HEK293 (cell line): ENCODE results near the gene PCBP3.

Experiments used
- CTCF ChIA-PET: fragments of 350-600 bp; formaldehyde crosslinking; extraction: SDS; loops from one replicate; lab custom pipeline; 2021; ENCODE audit warnings: antibody characterized with exemption; lab: Yijun Ruan, JAX
- POLR2A ChIA-PET: fragments of 300-600 bp; formaldehyde crosslinking; extraction: SDS; loops from one replicate; lab custom pipeline; 2020; ENCODE audit warnings: antibody characterized with exemption, inconsistent platforms; lab: Yijun Ruan, JAX
- H3K27ac ChIP-seq: fragments of 200-500 bp; sonication (Bioruptor generic); 2 replicates; pipeline ENCODE4 v1.5.1; 2014; ENCODE audit warnings: low read depth, low read length, control low read depth, inconsistent platforms; ENCODE audit errors: extremely low read depth
- H3K36me3 ChIP-seq, 2 experiments: fragments of 200-500 bp in 1 of 2; sonication (Bioruptor generic) in 1 of 2; 1 replicate in 1 of 2; 2 replicates in 1 of 2; pipeline ENCODE4 v1.5.1; 2014 to 2017; ENCODE audit warnings: inconsistent platforms in 2 of 2, low read length in 2 of 2; ENCODE audit not compliant: control insufficient read depth in 2 of 2, insufficient read depth in 1 of 2
- H3K4me1 ChIP-seq: fragments of 200-500 bp; sonication (Bioruptor generic); 2 replicates; pipeline ENCODE4 v1.5.1; 2014; ENCODE audit warnings: mild to moderate bottlenecking, low read length, inconsistent platforms; ENCODE audit not compliant: control insufficient read depth, insufficient read depth
- H3K4me3 ChIP-seq: 2 replicates; pipeline ENCODE4 v1.5.1; 2011; ENCODE audit warnings: low read depth, mild to moderate bottlenecking, control low read depth, low read length, moderate library complexity
- H3K9me3 ChIP-seq: fragments of 200-500 bp; sonication (Bioruptor generic); 2 replicates; pipeline ENCODE4 v1.5.1; 2014; ENCODE audit warnings: low read depth, low read length, inconsistent platforms; ENCODE audit not compliant: control insufficient read depth, insufficient read depth
- EGR2 ChIP-seq: fragments of 450-650 bp; formaldehyde crosslinking; IDR thresholded peaks from 2 replicates; pipeline ENCODE4 v1.5.1; 2016; ENCODE audit warnings: low read depth, missing biosample characterization, missing genetic modification characterization
- ELK4 ChIP-seq: IDR thresholded peaks from 2 replicates; pipeline ENCODE4 v1.6.1; 2011; ENCODE audit warnings: mild to moderate bottlenecking, low read depth, low read length, borderline replicate concordance
- GLIS1 ChIP-seq: fragments of 450-650 bp; formaldehyde crosslinking; IDR thresholded peaks from 2 replicates; pipeline ENCODE4 v1.5.1; 2016; ENCODE audit warnings: missing biosample characterization, missing genetic modification characterization
- IKZF3 ChIP-seq: fragments of 450-650 bp; IDR thresholded peaks from 2 replicates; pipeline ENCODE4 v1.5.0; 2018; ENCODE audit warnings: missing biosample characterization, mild to moderate bottlenecking, missing genetic modification characterization, moderate library complexity
- MEIS1 ChIP-seq: sonication (generic); formaldehyde crosslinking; IDR thresholded peaks from 2 replicates; pipeline ENCODE4 v1.8.1; 2022; ENCODE audit warnings: missing genetic modification reagents, mild to moderate bottlenecking, borderline replicate concordance
- MYNN ChIP-seq: fragments of 450-650 bp; formaldehyde crosslinking; IDR thresholded peaks from 2 replicates; pipeline ENCODE4 v1.5.1; 2016; ENCODE audit warnings: missing biosample characterization, missing genetic modification characterization, borderline replicate concordance
- ZBTB21 ChIP-seq: fragments of 450-650 bp; formaldehyde crosslinking; IDR thresholded peaks from 2 replicates; pipeline ENCODE4 v1.5.1; 2017; ENCODE audit warnings: missing biosample characterization, missing genetic modification characterization
- ZBTB48 ChIP-seq: fragments of 450-650 bp; formaldehyde crosslinking; IDR thresholded peaks from 2 replicates; pipeline ENCODE4 v1.5.1; 2016; ENCODE audit warnings: missing biosample characterization, missing genetic modification characterization
- ZBTB7A ChIP-seq: fragments of 450-650 bp; formaldehyde crosslinking; IDR thresholded peaks from 2 replicates; pipeline ENCODE4 v1.5.1; 2016; ENCODE audit warnings: low read depth, missing biosample characterization, missing genetic modification characterization
- ZFP41 ChIP-seq: fragments of 450-650 bp; formaldehyde crosslinking; IDR thresholded peaks from 2 replicates; pipeline ENCODE4 v1.5.1; 2016; ENCODE audit warnings: missing biosample characterization, missing genetic modification characterization, borderline replicate concordance
- ZFP69B ChIP-seq: fragments of 450-650 bp; formaldehyde crosslinking; IDR thresholded peaks from 2 replicates; pipeline ENCODE4 v1.5.1; 2016; ENCODE audit warnings: missing biosample characterization, missing genetic modification characterization
- ZNF133 ChIP-seq: fragments of 450-650 bp; formaldehyde crosslinking; IDR thresholded peaks from 2 replicates; pipeline ENCODE4 v1.5.1; 2016; ENCODE audit warnings: missing biosample characterization, missing genetic modification characterization
- ZNF23 ChIP-seq: fragments of 450-650 bp; formaldehyde crosslinking; IDR thresholded peaks from 2 replicates; pipeline ENCODE4 v1.5.1; 2016; ENCODE audit warnings: missing biosample characterization, missing genetic modification characterization, borderline replicate concordance
- ZNF274 ChIP-seq, 2 experiments: fragments of 200-500 bp in 1 of 2; fragments of 450-650 bp in 1 of 2; sonication (Bioruptor generic) in 1 of 2; formaldehyde crosslinking in 1 of 2; IDR thresholded peaks; 2 replicates each; pipeline versions ENCODE4 v1.5.1 to v1.6.1; 2014 to 2016; ENCODE audit warnings: borderline replicate concordance in 1 of 2, inconsistent platforms in 1 of 2, low read length in 1 of 2, missing biosample characterization in 1 of 2, missing genetic modification characterization in 1 of 2
- ZNF366 ChIP-seq: fragments of 450-650 bp; formaldehyde crosslinking; conservative IDR thresholded peaks from 2 replicates; pipeline ENCODE4 v1.5.1; 2016; ENCODE audit warnings: missing biosample characterization, missing genetic modification characterization
- ZNF433 ChIP-seq: fragments of 450-650 bp; formaldehyde crosslinking; IDR thresholded peaks from 2 replicates; pipeline ENCODE4 v1.5.1; 2016; ENCODE audit warnings: missing biosample characterization, missing genetic modification characterization, low read depth
- ZNF501 ChIP-seq: fragments of 450-650 bp; formaldehyde crosslinking; IDR thresholded peaks from 2 replicates; pipeline ENCODE4 v1.5.1; 2016; ENCODE audit warnings: missing biosample characterization, missing genetic modification characterization
- ZNF514 ChIP-seq: fragments of 450-650 bp; formaldehyde crosslinking; IDR thresholded peaks from 2 replicates; pipeline ENCODE4 v1.5.1; 2016; ENCODE audit warnings: missing biosample characterization, missing genetic modification characterization
- ZNF530 ChIP-seq: fragments of 450-650 bp; formaldehyde crosslinking; IDR thresholded peaks from 2 replicates; pipeline ENCODE4 v1.5.1; 2016; ENCODE audit warnings: low read depth, missing biosample characterization, missing genetic modification characterization
- ZNF548 ChIP-seq: fragments of 450-650 bp; formaldehyde crosslinking; IDR thresholded peaks from 2 replicates; pipeline ENCODE4 v1.5.1; 2016; ENCODE audit warnings: missing biosample characterization, missing genetic modification characterization
- ZNF549 ChIP-seq: fragments of 450-650 bp; IDR thresholded peaks from 2 replicates; pipeline ENCODE4 v1.5.1; 2018; ENCODE audit warnings: missing biosample characterization, missing genetic modification characterization, mild to moderate bottlenecking, inconsistent platforms, moderate library complexity
- ZXDB ChIP-seq: fragments of 450-650 bp; formaldehyde crosslinking; IDR thresholded peaks from 2 replicates; pipeline ENCODE4 v1.5.1; 2016; ENCODE audit warnings: missing biosample characterization, missing genetic modification characterization
- TF ChIP-seq, protein P1 (sequence below): fragments of 450-650 bp; formaldehyde crosslinking; IDR thresholded peaks from 2 replicates; pipeline ENCODE4 v1.5.1; 2016; ENCODE audit warnings: missing biosample characterization, missing genetic modification characterization

Gene PCBP3

GRCh38 chr21:45781741-45782140, 138.2 kb downstream of the PCBP3 start:
- H3K4me3 ChIP-seq: no peak overlapping the region
- no peak for TF ChIP-seq ZNF366
- no peak for TF ChIP-seq ZNF133 (tag by site-specific recombination)
- no peak for TF ChIP-seq ZNF23 (tag by site-specific recombination)
- no peak for TF ChIP-seq ZFP69B
- TF ChIP-seq ZNF433 (tag by site-specific recombination): no peak
- TF ChIP-seq ZNF548 (tag by site-specific recombination): no peak
- ChIA-PET POLR2A (no interaction called here), CTCF (interaction anchor here (0.6 kb wide), 1 partner anchor 533 kb away, joined by 4 read pairs; no protein-coding TSS in a partner anchor)
- no peaks in the 10 kb centered on the region for H3K36me3 ChIP-seq
- H3K4me1 ChIP-seq: no peaks in the 10 kb centered on the region
- no peak overlapping the region for H3K27ac ChIP-seq
- H3K9me3 ChIP-seq: no peaks in the 10 kb centered on the region

DNA sequence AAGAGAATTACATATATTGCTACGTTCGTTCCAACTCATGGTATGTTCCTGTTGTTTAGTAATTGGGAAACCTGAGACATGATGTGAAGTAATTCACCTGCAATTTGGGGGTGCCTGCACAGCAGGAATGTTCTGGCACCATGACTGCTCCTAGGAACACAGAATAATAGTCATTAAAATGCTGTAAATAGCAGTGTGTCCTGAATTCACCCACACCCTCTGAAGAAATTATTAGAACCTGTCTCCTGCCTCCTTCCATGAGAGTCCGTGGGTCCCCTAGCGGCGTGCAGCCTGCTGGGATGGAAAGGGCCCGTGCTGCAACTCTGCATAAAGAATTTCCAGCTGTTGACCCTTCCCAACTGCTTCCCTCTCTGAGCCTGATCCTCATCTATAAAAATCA, 143.1 kb downstream of the PCBP3 start:
- TF ChIP-seq ZNF530 (tag by site-specific recombination): no peak
- TF ChIP-seq ZBTB48: no peak
- TF ChIP-seq EGR2 (tag by site-specific recombination): no peak
- no peak for TF ChIP-seq ELK4
- no peak for TF ChIP-seq GLIS1 (tag by site-specific recombination)

DNA sequence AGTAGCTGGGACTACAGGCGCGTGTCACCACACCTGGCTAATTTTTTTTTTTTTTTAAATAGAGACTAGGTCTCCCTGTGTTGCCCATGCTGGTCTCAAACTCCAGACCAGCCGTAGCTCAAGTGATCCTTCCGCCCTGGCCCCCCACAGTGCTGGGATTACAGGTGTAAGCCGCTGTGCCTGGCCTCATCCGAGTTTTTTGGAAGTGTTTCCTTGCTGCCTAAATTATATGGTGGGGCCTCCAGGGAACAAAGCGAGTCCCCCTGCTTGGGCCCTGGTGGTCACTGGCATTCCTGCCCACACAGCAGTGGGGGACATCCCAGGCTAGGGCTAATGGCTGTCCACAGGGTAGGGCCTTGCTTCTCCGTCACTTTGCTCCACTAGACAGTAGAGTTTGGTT, 143.8 kb downstream of the PCBP3 start:
- CTCF ChIA-PET: no interaction called here

More for the DNA sequence above, 143.1 kb downstream of the PCBP3 start:
- H3K9me3 ChIP-seq: no peaks in the 10 kb centered on the region
- H3K27ac ChIP-seq: no peak overlapping the region
- no peaks in the 10 kb centered on the region for H3K4me1 ChIP-seq
- H3K36me3 ChIP-seq: no peaks in the 10 kb centered on the region
- ChIA-PET CTCF (no interaction called here), POLR2A (no interaction called here)
- H3K4me3 ChIP-seq: no peak overlapping the region

DNA sequence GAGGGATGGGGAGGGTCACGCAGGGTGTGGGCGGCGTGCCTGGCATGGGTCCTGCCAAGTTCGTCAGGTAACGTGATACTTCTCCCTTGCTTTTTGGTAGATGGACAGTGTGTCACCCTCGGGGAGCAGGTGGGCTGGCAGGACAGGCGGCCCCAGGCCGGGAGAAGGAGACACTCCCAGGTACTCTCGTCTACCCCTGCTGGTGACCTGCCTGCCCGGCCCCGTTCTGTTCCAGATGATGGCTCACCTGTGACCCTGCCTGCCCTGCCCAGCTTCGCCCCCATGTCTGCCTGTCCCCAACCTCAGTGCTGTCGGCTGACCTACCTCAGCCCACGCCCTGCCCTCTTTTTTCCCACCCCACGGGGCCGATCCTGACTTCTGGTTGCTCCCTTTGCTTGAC, 144.7 kb downstream of the PCBP3 start:
- CTCF ChIA-PET: no interaction called here
- POLR2A ChIA-PET: no interaction called here

More for the DNA sequence above, 143.8 kb downstream of the PCBP3 start:
- TF ChIP-seq ZNF514 (tag by site-specific recombination): no peak
- no peak for TF ChIP-seq ZBTB7A
- TF ChIP-seq ZNF549 (tag by site-specific recombination): no peak
- no peak for TF ChIP-seq ZNF274 (IDR thresholded peaks at IDR 0.05; ENCODE audit: low read length)
- no peak for TF ChIP-seq ZNF274 (tag by site-specific recombination; IDR thresholded peaks at IDR 0.05; ENCODE audit: borderline replicate concordance)
- TF ChIP-seq IKZF3 (tag by site-specific recombination): no peak
- TF ChIP-seq ZBTB21 (tag by site-specific recombination): no peak
- TF ChIP-seq ZXDB (tag by site-specific recombination): no peak
- no peak for TF ChIP-seq ZFP41 (tag by site-specific recombination)
- no peak for TF ChIP-seq ZNF501 (tag by site-specific recombination)
- TF ChIP-seq MYNN (tag by site-specific recombination): no peak
- TF ChIP-seq, protein P1, sequence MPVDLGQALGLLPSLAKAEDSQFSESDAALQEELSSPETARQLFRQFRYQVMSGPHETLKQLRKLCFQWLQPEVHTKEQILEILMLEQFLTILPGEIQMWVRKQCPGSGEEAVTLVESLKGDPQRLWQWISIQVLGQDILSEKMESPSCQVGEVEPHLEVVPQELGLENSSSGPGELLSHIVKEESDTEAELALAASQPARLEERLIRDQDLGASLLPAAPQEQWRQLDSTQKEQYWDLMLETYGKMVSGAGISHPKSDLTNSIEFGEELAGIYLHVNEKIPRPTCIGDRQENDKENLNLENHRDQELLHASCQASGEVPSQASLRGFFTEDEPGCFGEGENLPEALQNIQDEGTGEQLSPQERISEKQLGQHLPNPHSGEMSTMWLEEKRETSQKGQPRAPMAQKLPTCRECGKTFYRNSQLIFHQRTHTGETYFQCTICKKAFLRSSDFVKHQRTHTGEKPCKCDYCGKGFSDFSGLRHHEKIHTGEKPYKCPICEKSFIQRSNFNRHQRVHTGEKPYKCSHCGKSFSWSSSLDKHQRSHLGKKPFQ (tag by site-specific recombination): no peak
- no peak for TF ChIP-seq MEIS1 (CRISPR knock-in tag)
- TF ChIP-seq, all 188 proteins: peak for 0
- H3K27ac ChIP-seq: no peak overlapping the region
- no peak overlapping the region for H3K4me3 ChIP-seq
- POLR2A ChIA-PET: no interaction called here
- H3K36me3 ChIP-seq: no peaks in the 10 kb centered on the region
- no peaks in the 10 kb centered on the region for H3K4me1 ChIP-seq
- no peaks in the 10 kb centered on the region for H3K9me3 ChIP-seq

More for the DNA sequence above, 144.7 kb downstream of the PCBP3 start:
- Histone ChIP-seq H3K9me3 (no peaks in the 10 kb centered on the region), H3K4me3 (no peak overlapping the region)
- TF ChIP-seq ZBTB48: no peak
- TF ChIP-seq, all 188 proteins: peak for 0
- no peaks in the 10 kb centered on the region for H3K36me3 ChIP-seq
- H3K27ac ChIP-seq: no peak overlapping the region
- H3K4me1 ChIP-seq: no peaks in the 10 kb centered on the region
